Stomach (tissue), 4 donors: Measurements from ENCODE around the gene ARPP19.

Experiments
- CTCF ChIP-seq, 7 experiments: fragments of 450-650 bp in 4 of 7; fragments of 200-600 bp in 3 of 7; sonication (generic) in 3 of 7; IDR thresholded peaks; one replicate each; pipeline ENCODE4 v1.5.1; 2016 to 2019; ENCODE audit warnings: antibody characterized with exemption in 7 of 7, control low read depth in 2 of 7, mild to moderate bottlenecking in 1 of 7
- EP300 ChIP-seq: sonication (generic); formaldehyde crosslinking; IDR thresholded peaks from one replicate; pipeline ENCODE4 v1.6.1; 2017; ENCODE audit warnings: antibody characterized with exemption

GRCh38 chr15:52521682-52522081 lies 47.1 kb downstream of the ARPP19 start:
- TF ChIP-seq CTCF (IDR thresholded peaks at IDR 0.05) = no peak
- no peak for TF ChIP-seq EP300
